ENCODE data around the gene VAT1L. TPM values are rescaled to one million over a fixed set of nuclear protein-coding genes. Genes with fewer than 3 reads are reported as not detected.

The VAT1L gene
- total RNA-seq, 6 experiments from 2014 or later = 0.19 to 0.64 (median 0.51) TPM; not detected in 1

DNA sequence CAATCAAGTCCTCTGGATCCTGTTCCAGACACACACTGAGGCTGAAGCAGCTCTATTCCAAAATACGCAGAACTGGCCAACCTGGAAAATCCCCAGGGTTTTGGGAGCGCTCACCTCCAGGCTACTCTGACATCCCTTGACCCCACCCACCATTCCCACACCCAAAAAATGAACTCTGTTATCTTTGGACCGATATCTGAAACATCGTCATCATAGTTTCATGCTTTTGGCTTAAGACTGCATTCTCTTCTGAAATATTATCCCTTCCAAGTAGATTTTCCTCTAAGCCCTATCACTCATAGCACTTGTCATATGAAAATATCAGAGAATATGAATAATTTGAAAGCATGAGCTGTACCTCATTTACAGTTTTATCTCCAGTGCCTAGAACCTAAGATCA lies 34.7 kb downstream of the VAT1L start:
- no peak for ATAC-seq
- Histone ChIP-seq H3K9me3 (no peaks in the 10 kb centered on the region), H3K27ac (no peak overlapping the region), H3K4me3 (no peak overlapping the region), H3K4me1 (no peaks in the 10 kb centered on the region), H3K36me3 (no peaks in the 10 kb centered on the region), H3K27me3 (no peaks in the 10 kb centered on the region)
- DNase-seq = no peak
- no peak for TF ChIP-seq POLR2A (IDR thresholded peaks at IDR 0.05)
- TF ChIP-seq, protein P1, sequence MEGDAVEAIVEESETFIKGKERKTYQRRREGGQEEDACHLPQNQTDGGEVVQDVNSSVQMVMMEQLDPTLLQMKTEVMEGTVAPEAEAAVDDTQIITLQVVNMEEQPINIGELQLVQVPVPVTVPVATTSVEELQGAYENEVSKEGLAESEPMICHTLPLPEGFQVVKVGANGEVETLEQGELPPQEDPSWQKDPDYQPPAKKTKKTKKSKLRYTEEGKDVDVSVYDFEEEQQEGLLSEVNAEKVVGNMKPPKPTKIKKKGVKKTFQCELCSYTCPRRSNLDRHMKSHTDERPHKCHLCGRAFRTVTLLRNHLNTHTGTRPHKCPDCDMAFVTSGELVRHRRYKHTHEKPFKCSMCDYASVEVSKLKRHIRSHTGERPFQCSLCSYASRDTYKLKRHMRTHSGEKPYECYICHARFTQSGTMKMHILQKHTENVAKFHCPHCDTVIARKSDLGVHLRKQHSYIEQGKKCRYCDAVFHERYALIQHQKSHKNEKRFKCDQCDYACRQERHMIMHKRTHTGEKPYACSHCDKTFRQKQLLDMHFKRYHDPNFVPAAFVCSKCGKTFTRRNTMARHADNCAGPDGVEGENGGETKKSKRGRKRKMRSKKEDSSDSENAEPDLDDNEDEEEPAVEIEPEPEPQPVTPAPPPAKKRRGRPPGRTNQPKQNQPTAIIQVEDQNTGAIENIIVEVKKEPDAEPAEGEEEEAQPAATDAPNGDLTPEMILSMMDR (IDR thresholded peaks at IDR 0.05) = no peak
- intact Hi-C loops (cut with DNase I) = no loop called here
- WGBS (ENCODE audit: insufficient coverage, low coverage, low lambda C conversion rate, missing lambda C conversion rate) = 67% methylated on average over 3 of the region's 4 CpGs

DNA sequence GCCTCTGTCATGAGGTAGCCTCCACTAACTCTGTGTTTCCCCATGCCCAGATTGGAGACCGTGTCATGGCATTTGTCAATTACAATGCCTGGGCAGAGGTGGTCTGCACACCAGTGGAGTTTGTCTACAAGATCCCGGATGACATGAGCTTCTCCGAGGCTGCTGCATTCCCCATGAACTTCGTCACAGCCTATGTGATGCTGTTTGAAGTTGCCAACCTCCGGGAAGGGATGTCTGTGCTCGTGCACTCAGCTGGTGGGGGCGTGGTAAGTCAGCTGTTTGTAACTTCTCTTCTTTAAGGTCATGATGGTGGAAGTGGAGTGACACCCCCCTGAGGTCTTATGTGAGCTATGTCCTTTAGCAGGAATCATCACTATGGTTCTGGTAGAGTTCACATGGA lies 36.8 kb downstream of the VAT1L start:
- no peak for TF ChIP-seq POLR2A (IDR thresholded peaks at IDR 0.05)
- TF ChIP-seq, protein P1 (IDR thresholded peaks at IDR 0.05) = no peak
- intact Hi-C loops (cut with DNase I) = no loop called here
- Histone ChIP-seq H3K36me3 (no peaks in the 10 kb centered on the region), H3K4me1 (no peaks in the 10 kb centered on the region), H3K27me3 (no peaks in the 10 kb centered on the region), H3K27ac (no peak overlapping the region), H3K9me3 (no peaks in the 10 kb centered on the region), H3K4me3 (no peak overlapping the region)
- ATAC-seq (no peak), DNase-seq (no peak)
- 60% methylated on average over 5 of the region's 7 CpGs for WGBS (ENCODE audit: insufficient coverage, low coverage, low lambda C conversion rate, missing lambda C conversion rate)

DNA sequence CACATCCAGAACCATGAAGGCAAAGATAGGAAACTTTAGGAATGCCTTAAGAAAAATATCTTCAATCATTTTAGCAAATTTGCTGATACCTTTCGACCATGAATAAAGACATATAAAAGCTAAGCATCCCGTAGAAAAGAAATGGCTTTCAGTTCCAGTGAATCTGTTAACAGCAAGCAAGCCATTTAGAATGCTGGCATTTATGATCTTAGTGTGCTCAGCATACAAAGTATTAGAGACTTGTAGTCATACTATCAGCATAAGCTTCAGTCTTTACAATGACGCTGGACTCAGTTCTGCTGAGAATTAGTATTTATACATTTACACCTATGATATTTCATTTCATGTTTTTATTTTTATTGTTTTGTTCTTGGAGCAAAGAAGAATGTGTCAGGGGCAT lies 38.7 kb downstream of the VAT1L start:
- H3K4me3 ChIP-seq = no peak overlapping the region
- no peaks in the 10 kb centered on the region for H3K4me1 ChIP-seq
- WGBS (ENCODE audit: insufficient coverage, low coverage, low lambda C conversion rate, missing lambda C conversion rate) = 69% methylated on average over 3 of the region's 3 CpGs
- no peak for DNase-seq
- intact Hi-C loops (cut with DNase I) = no loop called here
- no peak overlapping the region for H3K27ac ChIP-seq
- H3K36me3 ChIP-seq = no peaks in the 10 kb centered on the region
- H3K27me3 ChIP-seq = no peaks in the 10 kb centered on the region
- TF ChIP-seq, protein P1 (IDR thresholded peaks at IDR 0.05) = no peak
- TF ChIP-seq POLR2A (IDR thresholded peaks at IDR 0.05) = no peak
- H3K9me3 ChIP-seq = no peaks in the 10 kb centered on the region
- no peak for ATAC-seq

DNA sequence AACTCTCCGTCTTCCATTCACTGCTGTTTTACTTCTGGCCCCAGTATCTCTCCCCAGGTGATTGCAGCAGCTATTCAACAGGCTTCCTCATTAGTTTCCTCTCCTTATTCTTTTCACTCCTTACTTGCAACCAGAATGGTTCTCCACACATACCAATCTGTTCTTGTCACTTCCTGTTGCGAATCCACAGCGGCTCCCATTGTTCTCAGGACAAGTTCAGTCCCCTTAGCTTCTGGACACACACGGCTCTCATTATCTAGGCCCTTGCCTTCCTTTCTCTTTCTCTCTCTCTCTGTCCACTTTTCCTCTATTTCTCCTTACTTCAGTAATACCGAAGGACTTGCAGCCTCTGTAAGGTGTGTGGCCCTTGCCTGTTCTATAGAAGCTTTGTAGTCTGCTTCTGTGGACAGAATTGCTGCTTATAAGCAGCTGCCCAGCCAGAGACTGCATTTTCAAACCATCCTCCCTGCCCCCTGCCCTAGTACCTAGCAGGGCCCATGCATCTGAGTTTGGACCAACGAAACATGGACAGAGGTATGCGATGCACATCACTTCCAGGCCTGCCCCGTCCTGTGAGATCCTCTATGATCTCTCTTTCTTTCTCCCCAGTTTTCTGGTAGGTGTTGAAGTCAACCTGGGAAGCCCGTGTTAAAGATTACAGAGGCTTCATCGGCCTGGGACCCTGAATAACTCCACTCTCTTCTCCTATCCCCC lies 45.7 kb downstream of the VAT1L start:
- intact Hi-C loops (cut with DNase I) = no loop called here
- Histone ChIP-seq H3K27me3 (no peaks in the 10 kb centered on the region), H3K27ac (no peak overlapping the region), H3K9me3 (no peaks in the 10 kb centered on the region), H3K4me1 (no peaks in the 10 kb centered on the region), H3K4me3 (no peak overlapping the region), H3K36me3 (no peaks in the 10 kb centered on the region)
- DNase-seq (no peak), ATAC-seq (peak in 1 of 4 donors; percentile 57)
- WGBS (ENCODE audit: insufficient coverage, low coverage, low lambda C conversion rate, missing lambda C conversion rate) = 58% methylated on average over 10 of the region's 10 CpGs
- TF ChIP-seq POLR2A (IDR thresholded peaks at IDR 0.05) = no peak
- TF ChIP-seq, protein P1 (IDR thresholded peaks at IDR 0.05) = no peak

All from right lobe of liver (tissue), 6 donors.